IMR-90 (cell line): ENCODE measurements around the gene ZNF776. TPM values are rescaled to one million over a fixed set of nuclear protein-coding genes. Genes with fewer than 3 reads are reported as not detected.
A peak's percentile ranks its signal among the peaks of the same experiment; 100 is the strongest.

Experiments used
- ATAC-seq: fragments of 200-7000 bp; cut with Tn5 transposase; 2 replicates; pipeline ENCODE4 v1.9.1; 2020; ENCODE audit warnings: low read depth, mild to moderate bottlenecking, moderate library complexity
- BruUV-seq: library from RNA; stranded (reverse); fragments of 400-500 nt; replicated peaks from 2 replicates; lab custom pipeline; 2021; lab: Mats Ljungman, UMichigan
- CTCF ChIA-PET: fragments of 300-600 bp; formaldehyde crosslinking; extraction: SDS; loops from one replicate; lab custom pipeline; 2021; ENCODE audit warnings: antibody characterized with exemption; lab: Yijun Ruan, JAX
- POLR2A ChIA-PET: fragments of 300-600 bp; sonication (Branson Sonifier 250); formaldehyde crosslinking; loops from one replicate; lab custom pipeline; 2022; ENCODE audit warnings: antibody characterized with exemption; ENCODE audit not compliant: unreplicated experiment; lab: Charles Lee
- DNase-seq: peaks from one replicate; pipeline ENCODE4 v3.0.0; 2013
- H2AFZ ChIP-seq: replicated peaks from 2 replicates; pipeline ENCODE3; 2013; ENCODE audit warnings: low read length, mild to moderate bottlenecking; ENCODE audit not compliant: poor library complexity
- H2AK5ac ChIP-seq: 2 replicates; pipeline ENCODE4 v1.6.1; 2013; ENCODE audit warnings: low read depth, low read length, inconsistent platforms
- H2AK9ac ChIP-seq: replicated peaks from 2 replicates; pipeline ENCODE3; 2013; ENCODE audit warnings: mild to moderate bottlenecking, low read depth, low read length, moderate library complexity; ENCODE audit not compliant: poor library complexity
- H2BK120ac ChIP-seq: 2 replicates; pipeline ENCODE4 v1.6.1; 2013; ENCODE audit warnings: low read depth, low read length, inconsistent platforms
- H2BK15ac ChIP-seq: 3 replicates; pipeline ENCODE4 v1.6.1; 2013; ENCODE audit warnings: low read depth, low read length, inconsistent platforms
- H2BK20ac ChIP-seq: 2 replicates; pipeline ENCODE4 v1.6.1; 2013; ENCODE audit warnings: low read depth, mild to moderate bottlenecking, inconsistent platforms, low read length, moderate library complexity
- H2BK5ac ChIP-seq: 2 replicates; pipeline ENCODE4 v1.6.1; 2013; ENCODE audit warnings: mild to moderate bottlenecking, low read depth, low read length, inconsistent platforms; ENCODE audit not compliant: poor library complexity, severe bottlenecking
- H3K14ac ChIP-seq: replicated peaks from 2 replicates; pipeline ENCODE4 v1.6.1; 2013; ENCODE audit warnings: low read depth, low read length, inconsistent platforms
- H3K18ac ChIP-seq: 2 replicates; pipeline ENCODE4 v1.6.1; 2013; ENCODE audit warnings: low read depth, low read length, control low read depth
- H3K23ac ChIP-seq: 2 replicates; pipeline ENCODE4 v1.6.1; 2013; ENCODE audit warnings: low read depth, low read length, inconsistent platforms
- H3K27ac ChIP-seq: 2 replicates; pipeline ENCODE4 v1.5.1; 2013; ENCODE audit warnings: mild to moderate bottlenecking, control low read depth, low read length; ENCODE audit not compliant: insufficient read depth
- H3K27me3 ChIP-seq: 2 replicates; pipeline ENCODE4 v1.6.1; 2013; ENCODE audit warnings: low read length; ENCODE audit not compliant: control insufficient read depth, insufficient read depth
- H3K36me3 ChIP-seq: 2 replicates; pipeline ENCODE4 v1.6.1; 2013; ENCODE audit warnings: low read length, mixed read lengths; ENCODE audit not compliant: control insufficient read depth, insufficient read depth
- H3K4ac ChIP-seq: 2 replicates; pipeline ENCODE4 v1.6.1; 2013; ENCODE audit warnings: low read depth, low read length, inconsistent platforms
- H3K4me1 ChIP-seq: 2 replicates; pipeline ENCODE4 v1.6.1; 2013; ENCODE audit warnings: low read length, mixed read lengths; ENCODE audit not compliant: control insufficient read depth, insufficient read depth
- H3K4me2 ChIP-seq: 2 replicates; pipeline ENCODE4 v1.6.1; 2013; ENCODE audit warnings: low read depth, mild to moderate bottlenecking, control low read depth, low read length, moderate library complexity
- H3K4me3 ChIP-seq: 2 replicates; pipeline ENCODE4 v1.5.1; 2013; ENCODE audit warnings: low read depth, mild to moderate bottlenecking, control low read depth, low read length, moderate library complexity; ENCODE audit not compliant: insufficient read depth
- H3K56ac ChIP-seq: 2 replicates; pipeline ENCODE4 v1.6.1; 2013; ENCODE audit warnings: low read length, inconsistent platforms; ENCODE audit not compliant: insufficient read depth; ENCODE audit errors: extremely low read depth
- H3K79me1 ChIP-seq, 2 experiments: 2 replicates each; pipeline ENCODE4 v1.6.1; 2013; ENCODE audit warnings: low read length in 2 of 2, inconsistent platforms in 1 of 2, low read depth in 1 of 2
- H3K9ac ChIP-seq: 2 replicates; pipeline ENCODE4 v1.6.1; 2013; ENCODE audit warnings: low read depth, low read length, control low read depth
- H3K9me1 ChIP-seq: 2 replicates; pipeline ENCODE4 v1.6.1; 2013; ENCODE audit warnings: low read length, inconsistent platforms; ENCODE audit not compliant: insufficient read depth
- H3K9me3 ChIP-seq: 2 replicates; pipeline ENCODE4 v1.6.1; 2013; ENCODE audit warnings: low read length; ENCODE audit not compliant: control insufficient read depth, insufficient read depth
- H4K20me1 ChIP-seq: 2 replicates; pipeline ENCODE4 v1.6.1; 2013; ENCODE audit warnings: low read length, inconsistent platforms; ENCODE audit not compliant: insufficient read depth
- H4K5ac ChIP-seq: 2 replicates; pipeline ENCODE4 v1.6.1; 2013; ENCODE audit warnings: mild to moderate bottlenecking, low read depth, low read length, control low read depth
- H4K8ac ChIP-seq, 2 experiments: 2 replicates each; pipeline ENCODE4 v1.6.1; 2013; ENCODE audit warnings: low read depth in 2 of 2, low read length in 2 of 2, control low read depth in 1 of 2, inconsistent platforms in 1 of 2
- H4K91ac ChIP-seq: 2 replicates; pipeline ENCODE4 v1.6.1; 2013; ENCODE audit warnings: low read depth, low read length, inconsistent platforms; ENCODE audit not compliant: insufficient read depth
- CEBPB ChIP-seq: IDR thresholded peaks from 2 replicates; pipeline ENCODE4 v1.6.1; 2012; ENCODE audit warnings: low read depth, low read length, improper control_type of control experiment
- MAFK ChIP-seq: IDR thresholded peaks from 2 replicates; pipeline ENCODE4 v1.6.1; 2012; ENCODE audit warnings: low read depth, low read length, improper control_type of control experiment
- dilution Hi-C: fragments of 300-500 bp; cut with HindIII; formaldehyde crosslinking; loops from one replicate; pipeline ENCODE4 v1.14.3; 2018; ENCODE audit warnings: low sequenced_read_pairs; ENCODE audit not compliant: unreplicated experiment
- in situ Hi-C: fragments of 300-500 bp; cut with MboI; formaldehyde crosslinking; loops from 3 replicates; pipeline ENCODE4 v1.14.3; 2019; ENCODE audit warnings: low sequenced_read_pairs, inconsistent platforms, mixed read lengths
- intact Hi-C: fragments of 100-400 bp; cut with micrococcal nuclease; formaldehyde crosslinking; loops from 2 replicates; pipeline ENCODE4 v1.10.0; 2022
- polyA plus RNA-seq, 3 experiments: library from polyadenylated mRNA; depleted of rRNA; stranded (reverse); fragments of >200 nt; gene quantifications; 2 replicates each; pipeline ENCODE4 v1.2.3, GENCODE V29; 2012; ENCODE audit warnings: low replicate concordance in 1 of 3
- total RNA-seq: library from RNA; depleted of rRNA; stranded (reverse); fragments of >200 nt; gene quantifications from 2 replicates; pipeline ENCODE4 v1.2.3, GENCODE V29; 2012
- TF ChIP-seq, protein P1 (sequence below): fragments of 150-350 bp; IDR thresholded peaks from 2 replicates; pipeline ENCODE4 v1.6.1; 2017; ENCODE audit warnings: mild to moderate bottlenecking, antibody characterized with exemption, low read length, low read depth

The ZNF776 gene
- total and polyA plus RNA-seq, 2 of the 4 experiments (the other 2 are of a cell fraction), result 4.3 to 14.3 TPM

DNA sequence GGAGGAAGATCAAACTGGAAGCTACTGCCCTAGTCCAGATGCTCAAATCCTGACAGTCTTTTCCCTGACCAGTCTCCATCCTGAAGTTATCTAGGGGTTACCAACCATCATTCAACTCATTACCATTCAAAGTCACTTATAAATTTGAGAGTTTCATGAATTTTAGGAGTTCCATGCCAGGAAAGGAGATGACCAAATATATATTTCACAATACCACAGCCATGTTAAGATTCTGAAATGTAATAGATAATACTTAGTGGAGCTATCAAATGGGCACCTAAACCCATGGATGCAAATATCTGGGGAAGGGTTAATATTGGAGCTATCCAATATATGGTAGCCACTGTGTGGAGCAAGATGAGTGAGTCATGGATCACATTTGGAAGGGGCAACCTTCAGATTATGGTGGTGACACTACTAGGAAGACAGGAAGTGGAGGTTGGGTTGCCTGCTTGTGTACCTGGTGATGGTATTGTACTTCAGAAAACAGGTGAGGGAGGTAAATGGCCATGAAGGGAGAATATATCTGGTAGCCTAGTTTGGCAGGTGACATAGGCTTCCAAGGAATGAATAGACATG is 41.6 kb downstream of the ZNF776 start:
- Histone ChIP-seq H2AK9ac (no peak overlapping the region), H3K18ac (no peak overlapping the region), H3K4me3 (no peak overlapping the region), H2BK15ac (no peak overlapping the region), H3K23ac (no peak overlapping the region), H3K27me3 (no peaks in the 10 kb centered on the region), H3K4ac (no peak overlapping the region), H3K9ac (no peak overlapping the region), H2AFZ (no peak overlapping the region), H2AK5ac (no peak overlapping the region), H4K5ac (no peak overlapping the region), H3K9me3 (peaks cover 21% of the 10 kb centered on the region), H3K27ac (no peak overlapping the region), H4K8ac (no peak overlapping the region), H3K36me3 (peaks cover 27% of the 10 kb centered on the region), H4K20me1 (no peaks in the 10 kb centered on the region; the same call in 1 of the 2 replicates), H3K4me2 (no peak overlapping the region), H3K9me1 (no peaks in the 10 kb centered on the region), H4K91ac (no peak overlapping the region), H2BK20ac (no peak overlapping the region), H2BK5ac (no peak overlapping the region), H3K79me1 (peaks cover 30 to 52% of the 10 kb centered on the region in 2 experiments), H3K56ac (no peak overlapping the region), H2BK120ac (no peak overlapping the region), H3K14ac (no peak overlapping the region), H3K4me1 (no peaks in the 10 kb centered on the region)
- POLR2A ChIA-PET, result no interaction called here
- no peak for TF ChIP-seq MAFK
- TF ChIP-seq CEBPB, result peak; percentile 52; the same call in 1 of the 2 replicates
- TF ChIP-seq, protein P1, sequence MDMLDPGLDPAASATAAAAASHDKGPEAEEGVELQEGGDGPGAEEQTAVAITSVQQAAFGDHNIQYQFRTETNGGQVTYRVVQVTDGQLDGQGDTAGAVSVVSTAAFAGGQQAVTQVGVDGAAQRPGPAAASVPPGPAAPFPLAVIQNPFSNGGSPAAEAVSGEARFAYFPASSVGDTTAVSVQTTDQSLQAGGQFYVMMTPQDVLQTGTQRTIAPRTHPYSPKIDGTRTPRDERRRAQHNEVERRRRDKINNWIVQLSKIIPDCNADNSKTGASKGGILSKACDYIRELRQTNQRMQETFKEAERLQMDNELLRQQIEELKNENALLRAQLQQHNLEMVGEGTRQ, result no peak
- dilution Hi-C loops (no loop called here), intact Hi-C loops (no loop called here), in situ Hi-C loops (no loop called here)
- no TSS peak for BruUV-seq
- CTCF ChIA-PET, result interaction anchor here (0.6 kb wide), 1 partner anchor 23 kb away, joined by 3 read pairs; no protein-coding TSS in a partner anchor
- DNase-seq (no peak), ATAC-seq (no peak)
